Activated T-helper 1 cell treated with anti-CD3 and anti-CD28 coated beads, Interleukin-2, amount 50 U/mL, for 16 hours (primary cell): ENCODE measurements around the gene AIPL1.
A peak's percentile ranks its signal among the peaks of the same experiment; 100 is the strongest.

Experiments
- DNase-seq, 2 donors: peaks; one replicate each; pipeline ENCODE4 v3.0.0-alpha.2; 2020; ENCODE audit warnings: low read depth in 1 of 2, low spot score in 1 of 2

The AIPL1 gene

DNA sequence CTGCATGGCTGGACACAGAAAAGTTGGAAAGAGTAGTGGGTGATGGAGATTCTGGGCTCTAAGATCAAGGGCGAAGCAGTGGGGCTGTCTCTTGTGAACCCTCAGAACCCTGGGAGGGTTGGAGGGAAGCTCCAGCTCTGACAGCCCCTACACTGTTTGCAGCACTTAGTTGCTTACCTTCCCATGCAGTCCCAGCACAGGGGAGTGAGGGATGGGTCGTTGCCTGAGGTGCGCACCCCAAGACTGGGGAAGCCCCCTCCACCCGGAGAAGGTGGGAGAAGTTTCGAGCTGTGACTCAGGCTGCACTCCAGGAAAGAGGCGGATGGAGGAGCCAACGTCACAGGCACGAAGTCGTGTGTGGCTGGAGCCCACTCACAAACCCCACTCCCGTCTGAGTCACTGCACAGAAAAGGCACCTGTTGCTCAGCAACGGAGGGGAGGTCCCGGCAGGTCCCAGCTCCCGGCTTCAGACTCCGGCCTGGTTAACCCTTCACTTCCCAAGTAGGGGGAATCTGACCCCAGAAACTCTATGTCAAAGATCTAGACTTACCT, 60.1 kb downstream of the AIPL1 start:
- peak in 1 of 2 donors; percentile 11 for DNase-seq

DNA sequence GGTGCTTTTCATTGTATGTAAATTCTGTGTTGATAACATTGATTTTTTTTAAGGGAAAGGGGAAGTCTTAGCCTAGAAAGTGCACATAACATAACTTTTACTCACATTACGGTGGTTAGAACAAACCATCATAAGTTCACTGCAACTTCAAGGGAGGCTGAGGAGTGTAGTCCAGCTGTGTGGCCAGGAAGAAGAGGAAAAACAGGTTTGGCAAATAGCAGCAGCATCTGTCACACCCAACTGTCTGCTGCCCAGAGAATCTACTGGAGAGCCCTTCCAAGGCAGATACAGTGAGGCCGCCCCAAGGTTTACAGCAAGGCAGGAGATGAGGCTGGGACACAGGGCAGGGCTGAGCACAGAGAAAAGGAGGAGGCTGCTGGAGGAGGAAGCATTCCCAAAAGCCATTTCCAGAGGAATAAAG, 60.6 kb downstream of the AIPL1 start:
- DNase-seq: no peak
